Activated CD4-positive, alpha-beta T cell treated with anti-CD3 and anti-CD28 coated beads, Interleukin-2, amount 10 ng/mL, durations not matched to agents 7 days and 5 days (primary cell): ENCODE data around the gene SAMD3. TPM values are rescaled to one million over a fixed set of nuclear protein-coding genes. Genes with fewer than 3 reads are reported as not detected.
A peak's percentile ranks its signal among the peaks of the same experiment; 100 is the strongest.
"Not testable (repeated sequence)": the region's sequence is repeated elsewhere in the genome, so short reads cannot be mapped to it uniquely, and the experiment has no call there.

Experiments
- CTCF ChIA-PET: fragments of 350-600 bp; sonication (Branson Sonifier 250); formaldehyde crosslinking; loops from one replicate; lab custom pipeline; 2021; ENCODE audit warnings: antibody characterized with exemption; lab: Charles Lee
- POLR2A ChIA-PET: fragments of 350-600 bp; sonication (Branson Sonifier 250); formaldehyde crosslinking; loops from one replicate; lab custom pipeline; 2021; ENCODE audit warnings: antibody characterized with exemption; lab: Charles Lee
- DNase-seq: peaks from one replicate; pipeline ENCODE4 v3.0.0-alpha.2; 2020
- H3K27ac Mint-ChIP-seq: one replicate; pipeline ENCODE4 v1.8.0; 2021; ENCODE audit warnings: mild to moderate bottlenecking, moderate library complexity, mixed read lengths
- H3K27me3 Mint-ChIP-seq: one replicate; pipeline ENCODE4 v1.8.0; 2021; ENCODE audit warnings: mixed read lengths
- H3K36me3 Mint-ChIP-seq: one replicate; pipeline ENCODE4 v1.8.0; 2021; ENCODE audit warnings: low read depth, mixed read lengths
- H3K4me1 Mint-ChIP-seq: one replicate; pipeline ENCODE4 v1.8.0; 2021; ENCODE audit warnings: mixed read lengths
- H3K4me3 Mint-ChIP-seq: one replicate; pipeline ENCODE4 v1.8.0; 2021; ENCODE audit warnings: mild to moderate bottlenecking, moderate library complexity, mixed read lengths
- H3K9me3 Mint-ChIP-seq: one replicate; pipeline ENCODE4 v1.8.0; 2021; ENCODE audit warnings: mixed read lengths
- total RNA-seq, 2 experiments: library from RNA; stranded (reverse); gene quantifications; one replicate each; pipeline ENCODE4 v1.2.3, GENCODE V29; 2021

The SAMD3 gene
- total RNA-seq, 2 experiments from 2014 or later, result 49.5 to 50.9 TPM

DNA sequence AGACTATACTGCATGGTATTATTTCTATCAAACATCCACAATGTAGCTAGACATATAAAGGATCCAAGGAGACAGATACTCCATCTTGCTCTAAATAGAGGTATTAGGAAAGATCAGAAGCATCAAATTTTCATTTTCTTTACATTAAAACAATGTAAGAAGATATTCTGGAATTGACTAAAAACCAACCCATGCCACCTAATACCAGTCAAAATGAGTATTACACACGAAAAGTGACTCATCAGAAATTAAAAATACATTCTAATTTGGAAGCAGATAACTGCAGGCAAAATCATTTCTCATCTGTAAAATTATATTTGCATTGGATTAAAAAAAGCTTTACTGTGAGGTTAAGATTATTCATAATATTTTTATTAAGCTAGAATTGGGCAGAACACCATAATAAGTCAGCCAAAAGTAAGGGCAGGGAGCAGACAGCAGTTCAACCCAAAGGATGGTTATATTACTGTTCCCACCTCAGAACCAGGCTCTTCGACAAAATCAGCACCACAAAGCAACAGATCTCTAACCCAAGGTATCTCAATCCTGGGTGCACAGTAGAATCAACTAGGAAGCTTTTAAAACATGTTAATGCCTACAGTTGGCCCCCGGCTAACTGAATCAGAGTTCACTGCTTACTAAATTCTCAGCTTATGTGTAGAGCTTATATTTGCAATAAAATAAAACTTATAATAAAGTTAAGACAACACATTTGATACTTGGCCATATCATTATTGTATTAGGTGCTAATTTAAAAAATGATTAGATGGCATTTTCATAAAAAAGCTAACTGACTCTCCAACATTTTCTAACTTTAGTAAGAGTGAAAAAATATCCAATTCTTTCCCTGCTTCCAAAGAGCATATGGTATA, 35.2 kb downstream of the SAMD3 start:
- CTCF ChIA-PET, result interaction anchor here (0.7 to 1.7 kb wide), 3 partner anchors 13 to 35 kb away, joined by 3 to 7 read pairs (median 4); partner anchors contain the start of gene SAMD3
- Mint-ChIP-seq H3K27me3 (no peaks in the 10 kb centered on the region), H3K4me1 (peaks cover 77% of the 10 kb centered on the region), H3K36me3 (peaks cover 76% of the 10 kb centered on the region), H3K4me3 (no peak overlapping the region), H3K27ac (no peak overlapping the region), H3K9me3 (peaks cover 24% of the 10 kb centered on the region)
- no peak for DNase-seq
- POLR2A ChIA-PET, result no interaction called here

DNA sequence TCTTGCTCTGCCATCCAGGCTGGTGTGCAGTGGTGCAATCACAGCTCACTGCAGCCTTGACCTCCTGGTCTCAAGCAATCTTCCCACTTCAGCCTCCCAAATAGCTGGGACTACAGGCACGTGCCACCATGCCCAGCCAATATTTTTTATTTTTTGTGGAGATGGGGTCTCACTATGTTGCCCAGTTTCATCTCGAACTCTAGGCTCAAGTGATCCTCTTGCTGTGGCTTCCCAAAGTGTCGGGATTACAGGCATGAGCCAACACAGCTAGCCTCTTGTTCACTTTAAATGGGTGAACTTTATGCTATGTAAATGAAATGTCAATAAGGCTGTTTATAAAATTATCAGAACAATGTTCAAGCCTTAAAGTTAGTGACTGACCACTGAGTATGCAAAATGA, 37.1 kb downstream of the SAMD3 start:
- Mint-ChIP-seq H3K4me1 (peaks cover 72% of the 10 kb centered on the region), H3K9me3 (peaks cover 23% of the 10 kb centered on the region)
- POLR2A ChIA-PET, result no interaction called here

DNA sequence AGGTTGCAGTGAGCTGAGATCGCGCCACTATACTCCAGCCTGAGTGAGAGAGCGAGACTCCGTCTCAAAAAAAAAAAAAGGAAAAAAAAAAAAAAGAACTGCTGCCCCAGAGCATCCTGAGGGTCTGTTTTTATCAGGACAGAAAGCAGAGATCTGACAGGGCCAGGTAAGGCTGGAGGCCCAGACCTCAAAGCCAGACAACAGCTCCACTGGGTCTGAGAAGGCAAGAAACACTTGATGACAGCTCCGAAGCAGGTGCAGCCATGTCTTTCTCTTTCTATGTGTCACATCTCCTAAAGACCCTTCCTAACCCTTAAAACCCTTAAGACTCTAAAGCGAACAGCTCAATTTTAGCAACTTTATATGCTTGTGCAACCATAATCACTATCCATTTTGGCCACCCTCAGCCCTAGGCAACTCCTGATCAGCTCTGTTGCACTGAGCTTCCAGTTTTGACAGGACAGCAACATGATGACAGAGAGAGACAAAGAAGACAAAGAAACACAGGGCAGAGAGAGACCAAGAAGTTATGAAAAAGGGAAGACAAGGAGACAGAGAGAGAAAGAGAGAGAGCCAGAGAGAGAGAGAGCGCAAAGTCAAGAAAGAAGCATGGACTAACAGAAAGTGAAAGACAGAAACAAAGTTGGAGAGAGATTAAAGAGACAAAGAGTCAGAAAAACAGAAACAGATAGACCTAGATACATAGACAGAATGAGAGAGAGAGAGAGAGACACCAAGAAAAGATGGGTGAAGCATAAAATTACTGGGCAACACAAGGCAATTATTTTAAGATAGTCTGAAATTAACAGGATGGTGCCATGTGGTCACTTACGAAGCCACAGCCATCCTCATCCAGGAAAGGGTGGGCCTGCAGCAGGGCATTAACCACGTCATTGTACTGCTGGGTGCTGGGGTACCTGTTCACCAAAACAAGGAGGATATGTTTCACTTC, 39.2 kb downstream of the SAMD3 start:
- Mint-ChIP-seq H3K4me1 (peaks cover 57% of the 10 kb centered on the region), H3K9me3 (peaks cover 11% of the 10 kb centered on the region), H3K4me3 (peak overlapping the region; percentile 31), H3K27me3 (no peaks in the 10 kb centered on the region), H3K27ac (peak overlapping the region; percentile 92), H3K36me3 (peaks cover 69% of the 10 kb centered on the region)
- CTCF ChIA-PET, result interaction anchor here (0.8 kb wide), 1 partner anchor 27 kb away, joined by 5 read pairs; no protein-coding TSS in a partner anchor
- POLR2A ChIA-PET, result no interaction called here
- DNase-seq, result peak; percentile 42

More for the DNA sequence above, 37.1 kb downstream of the SAMD3 start:
- Mint-ChIP-seq H3K36me3 (peaks cover 75% of the 10 kb centered on the region), H3K27me3 (no peaks in the 10 kb centered on the region), H3K27ac (no peak overlapping the region), H3K4me3 (no peak overlapping the region)
- CTCF ChIA-PET, result interaction anchor here (0.7 kb wide), 1 partner anchor 22 kb away, joined by 3 read pairs; no protein-coding TSS in a partner anchor
- DNase-seq, result no peak

DNA sequence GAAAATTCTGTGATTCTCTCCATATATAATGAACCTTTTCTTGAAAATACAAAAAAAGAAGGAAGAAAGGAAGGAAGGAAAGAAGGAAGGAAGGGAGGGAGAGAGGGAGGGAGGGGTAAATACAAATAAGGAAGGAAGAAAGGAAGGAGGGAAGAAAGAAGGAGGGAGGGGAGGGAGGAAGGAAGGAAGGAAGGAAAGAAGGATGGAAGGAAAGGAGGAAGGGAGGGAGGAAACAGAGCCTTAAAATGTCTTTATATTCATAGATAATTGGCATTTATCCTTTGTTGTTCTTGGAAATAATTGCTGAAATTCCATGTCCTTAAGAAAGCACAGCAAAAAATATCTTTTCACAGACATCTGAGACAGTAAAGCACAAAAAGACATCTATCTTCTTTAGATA, 40.3 kb downstream of the SAMD3 start:
- Mint-ChIP-seq H3K4me3 (no peak overlapping the region), H3K27ac (no peak overlapping the region), H3K27me3 (no peaks in the 10 kb centered on the region), H3K4me1 (peaks cover 57% of the 10 kb centered on the region), H3K9me3 (peaks cover 11% of the 10 kb centered on the region), H3K36me3 (peaks cover 69% of the 10 kb centered on the region)
- CTCF ChIA-PET, result no interaction called here
- POLR2A ChIA-PET, result no interaction called here
- no peak for DNase-seq

DNA sequence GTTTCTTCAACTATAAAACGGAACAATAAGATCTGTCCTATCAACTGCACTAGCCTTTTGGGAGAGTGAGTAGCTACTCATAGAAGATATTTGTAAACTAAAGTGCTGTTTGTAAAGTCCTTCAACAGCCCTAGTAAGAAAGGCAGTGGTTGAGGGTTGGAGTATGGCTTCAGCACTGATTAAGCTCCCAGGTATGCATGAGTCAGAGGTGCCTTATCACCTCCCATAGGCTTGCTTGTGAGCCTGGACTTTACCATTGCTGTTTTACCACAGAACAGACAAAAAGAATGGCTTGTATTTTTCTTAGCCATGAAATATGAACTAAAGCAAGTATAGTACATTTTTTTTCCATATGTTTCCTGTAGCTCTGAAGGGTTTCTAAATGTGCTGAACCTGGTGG, 44.1 kb downstream of the SAMD3 start:
- Mint-ChIP-seq H3K9me3 (peaks cover 12% of the 10 kb centered on the region), H3K4me3 (no peak overlapping the region), H3K36me3 (peaks cover 76% of the 10 kb centered on the region), H3K27me3 (no peaks in the 10 kb centered on the region), H3K27ac (no peak overlapping the region), H3K4me1 (peaks cover 33% of the 10 kb centered on the region)
- ChIA-PET CTCF (interaction anchor here (1.4 kb wide), 1 partner anchor 70 kb away, joined by 3 read pairs; no protein-coding TSS in a partner anchor), POLR2A (no interaction called here)
- no peak for DNase-seq

DNA sequence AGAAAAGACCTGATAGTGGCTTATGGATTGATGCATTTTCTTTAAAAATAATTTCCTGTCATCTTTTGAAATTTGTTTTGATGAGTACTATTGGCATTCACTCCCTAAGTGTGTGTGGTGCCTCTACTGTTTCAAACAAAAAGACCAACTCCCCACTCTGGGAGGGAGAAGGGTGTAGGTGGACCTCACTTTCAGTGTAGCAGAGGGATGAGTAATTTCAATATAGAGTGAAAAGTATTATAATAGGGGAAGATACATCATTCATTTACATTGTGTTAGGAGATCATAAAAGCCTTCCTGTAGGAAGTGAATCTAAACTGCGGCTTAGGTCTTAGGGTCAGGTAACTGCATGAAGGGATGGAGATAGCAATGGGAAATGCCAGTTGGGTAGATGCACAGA, 46.4 kb downstream of the SAMD3 start:
- no peak for DNase-seq
- H3K4me1 Mint-ChIP-seq, result peaks cover 14% of the 10 kb centered on the region
- peaks cover 77% of the 10 kb centered on the region for H3K36me3 Mint-ChIP-seq
- H3K9me3 Mint-ChIP-seq, result peaks cover 25% of the 10 kb centered on the region
- CTCF ChIA-PET, result interaction anchor here (1.0 kb wide), 1 partner anchor 12 kb away, joined by 3 read pairs; no protein-coding TSS in a partner anchor
- no peak overlapping the region for H3K4me3 Mint-ChIP-seq
- H3K27me3 Mint-ChIP-seq, result no peaks in the 10 kb centered on the region
- POLR2A ChIA-PET, result no interaction called here
- no peak overlapping the region for H3K27ac Mint-ChIP-seq

DNA sequence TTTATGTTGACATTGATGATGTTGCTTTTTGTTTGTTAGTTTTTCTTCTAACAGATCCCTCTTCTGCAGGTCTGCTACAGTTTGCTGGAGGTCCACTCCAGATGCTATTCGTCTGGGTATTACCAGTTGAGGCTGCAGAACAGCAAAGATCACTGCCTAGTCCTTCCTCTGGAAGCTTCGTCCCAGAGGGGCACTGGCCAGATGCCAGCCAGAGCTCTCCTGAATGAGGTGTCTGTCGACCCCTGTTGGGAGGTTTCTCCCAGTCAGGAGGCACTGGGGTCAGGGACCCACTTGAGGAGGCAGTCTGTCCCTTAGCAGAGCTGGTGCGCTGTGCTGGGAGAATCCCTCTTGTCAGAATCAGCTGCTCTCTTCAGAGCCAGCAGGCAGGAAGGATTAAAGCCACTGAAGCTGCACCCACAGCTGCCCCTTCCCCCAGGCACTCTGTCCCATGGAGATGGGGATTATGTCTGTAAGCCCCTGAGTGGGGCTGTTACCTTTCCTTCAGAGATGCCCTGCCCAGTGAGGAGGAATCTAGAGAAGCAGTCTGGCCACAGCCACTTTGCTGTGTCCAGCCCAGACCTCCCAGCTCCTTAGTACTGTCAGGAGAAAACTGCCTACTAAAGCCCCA, 49.3 kb downstream of the SAMD3 start:
- H3K27me3 Mint-ChIP-seq, CTCF ChIA-PET, POLR2A ChIA-PET, DNase-seq, H3K27ac Mint-ChIP-seq, H3K4me3 Mint-ChIP-seq: not testable (repeated sequence)
- H3K4me1 Mint-ChIP-seq, result peaks cover 11% of the 10 kb centered on the region
- peaks cover 35% of the 10 kb centered on the region for H3K9me3 Mint-ChIP-seq
- peaks cover 70% of the 10 kb centered on the region for H3K36me3 Mint-ChIP-seq

DNA sequence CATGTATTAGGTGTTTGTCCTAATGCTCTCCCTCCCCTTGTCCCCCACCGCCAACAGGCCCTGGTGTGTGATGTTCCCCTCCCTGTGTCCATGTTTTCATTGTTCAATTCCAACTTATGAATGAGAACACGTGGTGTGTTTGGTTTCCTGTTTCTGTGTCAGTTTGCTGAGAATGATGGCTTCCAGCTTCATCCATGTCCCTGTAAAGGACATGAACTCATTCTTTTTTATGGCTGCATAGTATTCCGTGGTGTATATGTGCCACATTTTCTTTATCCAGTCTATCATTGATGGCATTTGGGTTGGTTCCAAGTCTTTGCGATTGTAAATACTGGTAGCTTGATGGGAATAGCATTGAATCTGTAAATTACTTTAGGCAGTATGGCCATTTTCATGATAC, 52.6 kb downstream of the SAMD3 start:
- H3K27me3 Mint-ChIP-seq, H3K27ac Mint-ChIP-seq, POLR2A ChIA-PET, H3K4me1 Mint-ChIP-seq, H3K4me3 Mint-ChIP-seq, DNase-seq: not testable (repeated sequence)
- H3K36me3 Mint-ChIP-seq, result peaks cover 69% of the 10 kb centered on the region
- peaks cover 44% of the 10 kb centered on the region for H3K9me3 Mint-ChIP-seq
- CTCF ChIA-PET, result interaction anchor here (0.6 kb wide), 1 partner anchor 1457 kb away, joined by 3 read pairs; no protein-coding TSS in a partner anchor

DNA sequence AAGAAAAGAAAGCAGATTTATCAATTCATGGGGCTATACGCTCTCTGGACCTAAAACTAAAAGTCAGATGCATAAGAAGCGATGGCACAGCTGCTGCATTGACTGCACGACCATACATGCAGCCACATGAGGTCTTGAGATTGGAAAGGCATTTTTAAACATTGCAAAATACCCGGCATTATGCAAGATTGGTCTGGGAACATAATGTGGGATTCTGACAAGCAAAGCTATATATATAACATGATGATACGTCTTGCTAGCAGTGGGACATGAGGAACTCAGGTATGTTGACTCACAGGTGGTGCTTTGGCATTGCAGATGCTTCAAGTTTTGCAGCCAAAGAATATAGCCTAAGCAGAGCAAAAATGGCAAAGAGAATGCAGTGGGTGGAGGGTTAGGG, 55.1 kb downstream of the SAMD3 start:
- H3K9me3 Mint-ChIP-seq, result peaks cover 39% of the 10 kb centered on the region
- H3K4me1 Mint-ChIP-seq, result peaks cover 5% of the 10 kb centered on the region
- no peak overlapping the region for H3K27ac Mint-ChIP-seq
- ChIA-PET CTCF (no interaction called here), POLR2A (no interaction called here)
- H3K36me3 Mint-ChIP-seq, result peaks cover 62% of the 10 kb centered on the region
- DNase-seq, result no peak
- no peaks in the 10 kb centered on the region for H3K27me3 Mint-ChIP-seq
- H3K4me3 Mint-ChIP-seq, result no peak overlapping the region

DNA sequence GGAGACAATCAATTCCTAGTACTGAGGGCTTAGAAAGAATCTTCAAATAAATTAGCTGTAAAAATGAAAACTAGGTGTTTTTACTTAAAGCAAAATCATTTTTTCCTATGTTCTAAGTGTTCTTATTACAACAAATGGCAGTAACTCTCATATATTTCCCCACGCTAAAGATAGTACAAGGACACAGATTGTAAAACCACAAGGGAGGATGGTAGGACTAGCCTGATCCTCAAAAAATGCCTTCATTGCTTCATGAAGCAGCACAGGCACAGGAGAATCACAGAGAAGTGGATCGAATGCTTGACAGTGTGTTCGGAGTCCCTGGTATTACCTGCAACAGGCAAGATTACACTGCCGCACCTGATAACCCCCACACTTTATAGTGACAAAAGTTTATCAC, 58.5 kb downstream of the SAMD3 start:
- DNase-seq, result no peak
- Mint-ChIP-seq H3K4me3 (no peak overlapping the region), H3K9me3 (peaks cover 26% of the 10 kb centered on the region), H3K4me1 (peaks cover 5% of the 10 kb centered on the region), H3K27ac (no peak overlapping the region), H3K36me3 (peaks cover 58% of the 10 kb centered on the region), H3K27me3 (no peaks in the 10 kb centered on the region)
- ChIA-PET POLR2A (no interaction called here), CTCF (no interaction called here)

DNA sequence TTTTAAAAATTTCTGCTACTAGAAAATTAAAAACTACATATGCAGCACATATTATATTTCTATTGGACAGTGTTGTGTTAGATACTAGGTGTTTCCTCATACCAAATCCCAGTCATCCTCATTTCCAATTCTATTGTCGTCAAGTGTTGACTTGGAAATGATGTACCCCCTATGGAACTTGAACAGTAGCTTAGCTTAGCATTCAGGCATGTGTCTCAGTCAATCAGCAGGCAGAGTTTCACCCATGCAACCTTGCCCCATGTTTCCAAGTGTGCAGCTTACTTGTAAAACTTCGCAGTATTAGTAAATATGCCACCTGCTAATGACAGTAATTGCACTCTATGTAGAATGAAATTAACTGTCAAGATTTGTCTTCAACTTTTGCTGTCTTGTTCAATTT, 59.5 kb downstream of the SAMD3 start:
- Mint-ChIP-seq H3K27me3 (no peaks in the 10 kb centered on the region), H3K27ac (no peak overlapping the region), H3K4me3 (no peak overlapping the region), H3K9me3 (peaks cover 33% of the 10 kb centered on the region), H3K36me3 (peaks cover 64% of the 10 kb centered on the region), H3K4me1 (peaks cover 5% of the 10 kb centered on the region)
- CTCF ChIA-PET, result interaction anchor here (0.6 kb wide), 1 partner anchor 22 kb away, joined by 3 read pairs; no protein-coding TSS in a partner anchor
- DNase-seq, result no peak
- POLR2A ChIA-PET, result no interaction called here

DNA sequence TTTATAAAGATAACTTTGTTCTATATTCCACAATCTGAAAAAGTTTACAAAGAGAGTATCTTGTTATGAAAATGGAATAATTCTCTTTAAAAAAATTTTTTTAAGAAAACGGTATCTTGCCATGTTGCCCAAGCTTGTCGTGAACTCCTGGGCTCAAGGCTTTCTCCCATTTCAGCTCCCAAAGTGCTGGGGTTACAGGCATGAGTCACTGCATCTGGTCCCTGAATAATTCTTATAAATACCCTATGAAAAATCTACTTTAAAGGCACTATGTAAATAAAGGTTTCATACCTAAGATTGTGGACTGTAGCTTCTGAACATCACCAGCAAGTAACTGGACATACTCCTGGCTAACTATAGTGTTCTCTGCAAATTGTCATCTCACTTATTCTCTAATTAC, 60.3 kb downstream of the SAMD3 start:
- H3K4me1 Mint-ChIP-seq, result peaks cover 5% of the 10 kb centered on the region
- no peaks in the 10 kb centered on the region for H3K27me3 Mint-ChIP-seq
- ChIA-PET CTCF (interaction anchor here (0.6 to 0.8 kb wide), 2 partner anchors 9 to 105 kb away, joined by 3 read pairs; no protein-coding TSS in a partner anchor), POLR2A (no interaction called here)
- H3K9me3 Mint-ChIP-seq, result peaks cover 36% of the 10 kb centered on the region
- H3K36me3 Mint-ChIP-seq, result peaks cover 65% of the 10 kb centered on the region
- H3K4me3 Mint-ChIP-seq, result no peak overlapping the region
- DNase-seq, result no peak
- H3K27ac Mint-ChIP-seq, result no peak overlapping the region
